PFSK-1 (cell line): Measurements from ENCODE around the gene NRG3.

Experiments used
- POLR2AphosphoS5 ChIP-seq: IDR thresholded peaks from 2 replicates; pipeline ENCODE4 v1.6.1; 2012; ENCODE audit warnings: low read depth, mild to moderate bottlenecking, control low read depth, low read length, moderate library complexity
- SIN3A ChIP-seq: IDR thresholded peaks from 2 replicates; pipeline ENCODE4 v1.6.1; 2012; ENCODE audit warnings: mild to moderate bottlenecking, low read length, moderate library complexity, borderline replicate concordance; ENCODE audit not compliant: insufficient read depth
- TAF1 ChIP-seq: IDR thresholded peaks from 2 replicates; pipeline ENCODE4 v1.6.1; 2012; ENCODE audit warnings: low read length, control low read depth, borderline replicate concordance; ENCODE audit not compliant: insufficient read depth
- TF ChIP-seq, protein P1 (sequence below), 2 experiments: IDR thresholded peaks; 2 replicates each; pipeline versions ENCODE4 v1.6.1 to v1.8.0; 2011 to 2012; ENCODE audit warnings: low read depth in 2 of 2, low read length in 2 of 2, control low read depth in 1 of 2, inconsistent platforms in 1 of 2, mild to moderate bottlenecking in 1 of 2, moderate library complexity in 1 of 2; ENCODE audit not compliant: insufficient read depth in 1 of 2

GRCh38 chr10:81915504-81915897, 40.5 kb downstream of the NRG3 start:
- TF ChIP-seq POLR2AphosphoS5 (no peak), TAF1 (no peak), SIN3A (no peak)
- TF ChIP-seq, protein P1, sequence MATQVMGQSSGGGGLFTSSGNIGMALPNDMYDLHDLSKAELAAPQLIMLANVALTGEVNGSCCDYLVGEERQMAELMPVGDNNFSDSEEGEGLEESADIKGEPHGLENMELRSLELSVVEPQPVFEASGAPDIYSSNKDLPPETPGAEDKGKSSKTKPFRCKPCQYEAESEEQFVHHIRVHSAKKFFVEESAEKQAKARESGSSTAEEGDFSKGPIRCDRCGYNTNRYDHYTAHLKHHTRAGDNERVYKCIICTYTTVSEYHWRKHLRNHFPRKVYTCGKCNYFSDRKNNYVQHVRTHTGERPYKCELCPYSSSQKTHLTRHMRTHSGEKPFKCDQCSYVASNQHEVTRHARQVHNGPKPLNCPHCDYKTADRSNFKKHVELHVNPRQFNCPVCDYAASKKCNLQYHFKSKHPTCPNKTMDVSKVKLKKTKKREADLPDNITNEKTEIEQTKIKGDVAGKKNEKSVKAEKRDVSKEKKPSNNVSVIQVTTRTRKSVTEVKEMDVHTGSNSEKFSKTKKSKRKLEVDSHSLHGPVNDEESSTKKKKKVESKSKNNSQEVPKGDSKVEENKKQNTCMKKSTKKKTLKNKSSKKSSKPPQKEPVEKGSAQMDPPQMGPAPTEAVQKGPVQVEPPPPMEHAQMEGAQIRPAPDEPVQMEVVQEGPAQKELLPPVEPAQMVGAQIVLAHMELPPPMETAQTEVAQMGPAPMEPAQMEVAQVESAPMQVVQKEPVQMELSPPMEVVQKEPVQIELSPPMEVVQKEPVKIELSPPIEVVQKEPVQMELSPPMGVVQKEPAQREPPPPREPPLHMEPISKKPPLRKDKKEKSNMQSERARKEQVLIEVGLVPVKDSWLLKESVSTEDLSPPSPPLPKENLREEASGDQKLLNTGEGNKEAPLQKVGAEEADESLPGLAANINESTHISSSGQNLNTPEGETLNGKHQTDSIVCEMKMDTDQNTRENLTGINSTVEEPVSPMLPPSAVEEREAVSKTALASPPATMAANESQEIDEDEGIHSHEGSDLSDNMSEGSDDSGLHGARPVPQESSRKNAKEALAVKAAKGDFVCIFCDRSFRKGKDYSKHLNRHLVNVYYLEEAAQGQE (IDR thresholded peaks at IDR 0.05; ENCODE audit: insufficient read depth in 1 of 2, low read depth in 2 of 2, low read length in 2 of 2): no peak
